BLaER1 treated with 17β-estradiol and CSF1 and Interleukin-3, amounts not matched to agents 10 nM and 100 nM (cell line): ENCODE data around the gene NECTIN4.
A peak's percentile ranks its signal among the peaks of the same experiment; 100 is the strongest.

Source experiments
- H3K27ac ChIP-seq, 11 experiments: shearing (Covaris generic); formaldehyde crosslinking; 2 replicates each; pipeline ENCODE4 v1.8.1; 2022
- H3K27me3 ChIP-seq, 11 experiments: shearing (Covaris generic); formaldehyde crosslinking; 2 replicates each; pipeline ENCODE4 v1.8.1; 2022
- H3K36me3 ChIP-seq, 11 experiments: shearing (Covaris generic); formaldehyde crosslinking; 2 replicates each; pipeline ENCODE4 v1.8.1; 2022
- H3K4me1 ChIP-seq, 10 experiments: shearing (Covaris generic); formaldehyde crosslinking; 2 replicates each; pipeline ENCODE4 v1.8.1; 2022
- H3K4me2 ChIP-seq, 11 experiments: shearing (Covaris generic); formaldehyde crosslinking; 2 replicates each; pipeline ENCODE4 v1.8.1; 2022
- H3K4me3 ChIP-seq, 10 experiments: shearing (Covaris generic); formaldehyde crosslinking; 2 replicates each; pipeline ENCODE4 v1.8.1; 2022
- H3K9ac ChIP-seq, 11 experiments: shearing (Covaris generic); formaldehyde crosslinking; 2 replicates each; pipeline ENCODE4 v1.8.1; 2022
- H3K9me3 ChIP-seq, 11 experiments: shearing (Covaris generic); formaldehyde crosslinking; replicated peaks in 1 of 11; 2 replicates each; pipeline ENCODE4 v1.8.1; 2022
- H4K20me1 ChIP-seq, 11 experiments: shearing (Covaris generic); formaldehyde crosslinking; 2 replicates each; pipeline ENCODE4 v1.8.1; 2022
- Cebpa-rat ChIP-seq, 11 experiments: shearing (Covaris generic); IDR thresholded peaks; 2 replicates each; pipeline ENCODE4 v1.8.1; 2022

The NECTIN4 gene

GRCh38 chr1:161090617-161091016, 1.3 kb upstream of the NECTIN4 start:
- no peak overlapping the region for H3K4me2 ChIP-seq
- no peak overlapping the region for H3K9ac ChIP-seq
- no peak overlapping the region for H3K4me3 ChIP-seq
- H3K36me3 ChIP-seq = no peaks in the 10 kb centered on the region
- TF ChIP-seq Cebpa-rat (IDR thresholded peaks at IDR 0.05) = no peak
- H3K27me3 ChIP-seq = no peaks in the 10 kb centered on the region
- no peak overlapping the region for H3K27ac ChIP-seq
- H3K4me1 ChIP-seq = peaks cover 0 to 79% (median 9%) of the 10 kb centered on the region in 10 experiments; a peak in 9 of 20 replicates
- no peaks in the 10 kb centered on the region for H4K20me1 ChIP-seq
- H3K9me3 ChIP-seq = no peaks in the 10 kb centered on the region

GRCh38 chr1:161089938-161090337, 580 bp upstream of the NECTIN4 start:
- H3K9ac ChIP-seq = no peak overlapping the region
- H3K4me1 ChIP-seq = peaks cover 0 to 80% (median 12%) of the 10 kb centered on the region in 10 experiments; a peak in 9 of 20 replicates
- no peaks in the 10 kb centered on the region for H3K9me3 ChIP-seq
- peak overlapping the region in 4 of 11 experiments; percentile 18 to 85 (median 74); a peak in 6 of 22 replicates for H3K4me2 ChIP-seq
- H3K27ac ChIP-seq = no peak overlapping the region; a peak in 1 of 22 replicates
- H4K20me1 ChIP-seq = no peaks in the 10 kb centered on the region
- H3K4me3 ChIP-seq = no peak overlapping the region
- TF ChIP-seq Cebpa-rat (IDR thresholded peaks at IDR 0.05) = no peak
- no peaks in the 10 kb centered on the region for H3K27me3 ChIP-seq
- no peaks in the 10 kb centered on the region for H3K36me3 ChIP-seq

- Histone ChIP-seq H3K9me3 (no peaks in the 10 kb centered on the region), H3K4me2 (peak overlapping the region in 4 of 11 experiments; percentile 39 to 85 (median 74); a peak in 8 of 22 replicates), H3K4me3 (no peak overlapping the region), H3K27ac (peak overlapping the region in 4 of 11 experiments; percentile 5 to 50 (median 28); a peak in 4 of 22 replicates), H3K9ac (peak overlapping the region in 2 of 11 experiments; percentile 19 to 21; a peak in 2 of 22 replicates), H3K27me3 (no peaks in the 10 kb centered on the region), H4K20me1 (no peaks in the 10 kb centered on the region), H3K36me3 (no peaks in the 10 kb centered on the region), H3K4me1 (peaks cover 0 to 89% (median 20%) of the 10 kb centered on the region in 10 experiments; a peak in 13 of 20 replicates)
- no peak for TF ChIP-seq Cebpa-rat (IDR thresholded peaks at IDR 0.05)
Observed at GRCh38 chr1:161088587-161089110, 709 bp downstream of the NECTIN4 start.

DNA sequence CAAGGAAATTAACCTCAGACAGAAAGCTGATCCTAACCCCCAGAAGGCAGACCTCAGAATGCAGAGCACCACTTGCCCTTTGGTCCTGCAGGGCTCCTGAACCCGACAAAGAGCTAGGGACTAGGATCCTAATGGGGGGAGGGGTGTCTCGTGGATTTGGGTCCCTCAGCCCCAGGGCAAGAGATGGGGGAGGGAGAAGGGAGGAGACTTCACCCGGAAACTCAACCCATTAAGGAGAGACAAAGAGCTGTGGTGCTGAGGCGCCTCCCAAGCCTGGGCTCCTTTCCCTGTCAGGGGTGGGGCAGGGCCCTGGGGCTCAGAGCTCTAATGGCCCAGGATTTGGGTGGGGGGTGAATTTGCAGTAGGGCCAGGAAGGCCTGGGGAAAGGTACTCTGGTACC, 2.9 kb downstream of the NECTIN4 start:
- TF ChIP-seq Cebpa-rat (IDR thresholded peaks at IDR 0.05) = no peak

DNA sequence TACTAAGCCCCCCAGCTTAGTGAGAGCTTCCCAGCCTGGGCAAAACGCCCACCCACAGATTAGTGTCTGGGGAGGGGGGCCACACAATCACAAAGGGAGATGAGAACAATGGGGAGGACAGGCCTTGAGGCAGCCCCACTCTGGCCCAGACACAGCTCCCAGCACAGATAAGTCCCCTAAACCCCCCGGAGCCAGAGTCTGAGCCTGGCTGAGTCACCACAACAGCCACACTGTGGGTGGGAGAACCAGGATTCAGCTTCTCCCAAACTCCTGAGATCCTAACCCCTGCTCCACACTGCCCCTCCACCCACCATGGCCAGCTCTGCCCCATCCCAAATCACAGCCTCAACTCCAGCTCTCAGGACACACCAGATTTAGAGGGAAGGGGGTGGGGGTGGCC, 4.2 kb downstream of the NECTIN4 start:
- Histone ChIP-seq H3K4me2 (peak overlapping the region in 5 of 11 experiments; percentile 69 to 84 (median 75); a peak in 9 of 22 replicates), H4K20me1 (no peaks in the 10 kb centered on the region), H3K9ac (peak overlapping the region in 4 of 11 experiments; percentile 53 to 66 (median 60); a peak in 6 of 22 replicates), H3K9me3 (no peaks in the 10 kb centered on the region), H3K27ac (peak overlapping the region in 5 of 11 experiments; percentile 37 to 86 (median 74); a peak in 9 of 22 replicates), H3K36me3 (no peaks in the 10 kb centered on the region), H3K27me3 (no peaks in the 10 kb centered on the region), H3K4me3 (no peak overlapping the region), H3K4me1 (peaks cover 0 to 99% (median 27%) of the 10 kb centered on the region in 10 experiments; a peak in 13 of 20 replicates)
- TF ChIP-seq Cebpa-rat (IDR thresholded peaks at IDR 0.05) = no peak

More for the DNA sequence above, 2.9 kb downstream of the NECTIN4 start:
- Histone ChIP-seq H3K4me1 (peaks cover 0 to 89% (median 27%) of the 10 kb centered on the region in 10 experiments; a peak in 13 of 20 replicates), H3K36me3 (no peaks in the 10 kb centered on the region), H3K27ac (peak overlapping the region in 3 of 11 experiments; percentile 19 to 86 (median 79); a peak in 5 of 22 replicates), H3K9me3 (no peaks in the 10 kb centered on the region), H3K27me3 (no peaks in the 10 kb centered on the region), H3K4me3 (no peak overlapping the region), H3K9ac (no peak overlapping the region; a peak in 1 of 22 replicates), H4K20me1 (no peaks in the 10 kb centered on the region), H3K4me2 (peak overlapping the region in 4 of 11 experiments; percentile 6 to 84 (median 74); a peak in 4 of 22 replicates)

DNA sequence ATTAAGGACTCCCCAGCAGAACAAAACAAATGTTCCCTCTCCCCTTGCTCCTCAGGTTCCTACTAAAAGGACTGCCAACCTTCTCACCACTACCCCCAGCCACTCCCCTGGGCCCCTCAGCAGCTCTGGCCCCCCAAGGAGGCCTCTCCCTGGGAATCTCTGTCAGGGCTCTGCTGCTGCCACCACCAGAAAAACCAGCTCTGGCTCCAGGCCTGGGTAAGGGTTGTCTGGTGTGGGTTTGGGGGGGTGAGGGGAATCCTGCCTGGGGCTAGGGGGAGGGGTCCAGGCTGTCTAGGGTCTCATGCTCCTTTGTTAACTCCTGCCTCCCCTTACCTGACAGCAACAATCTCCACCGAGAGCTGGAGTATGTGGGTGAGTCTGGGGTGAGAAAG, 4.8 kb downstream of the NECTIN4 start:
- H3K36me3 ChIP-seq = no peaks in the 10 kb centered on the region
- H3K4me1 ChIP-seq = peaks cover 0 to 99% (median 27%) of the 10 kb centered on the region in 10 experiments; a peak in 13 of 20 replicates
- H3K4me3 ChIP-seq = no peak overlapping the region
- TF ChIP-seq Cebpa-rat (IDR thresholded peaks at IDR 0.05) = no peak
- H3K9ac ChIP-seq = peak overlapping the region in 4 of 11 experiments; percentile 53 to 66 (median 60); a peak in 5 of 22 replicates
- no peaks in the 10 kb centered on the region for H3K27me3 ChIP-seq
- no peaks in the 10 kb centered on the region for H3K9me3 ChIP-seq
- H4K20me1 ChIP-seq = no peaks in the 10 kb centered on the region
- H3K27ac ChIP-seq = peak overlapping the region in 5 of 11 experiments; percentile 41 to 86 (median 74); a peak in 9 of 22 replicates
- peak overlapping the region in 5 of 11 experiments; percentile 69 to 84 (median 75); a peak in 10 of 22 replicates for H3K4me2 ChIP-seq

GRCh38 chr1:161083748-161084596, 5.4 kb downstream of the NECTIN4 start:
- Histone ChIP-seq H3K27me3 (no peaks in the 10 kb centered on the region), H4K20me1 (no peaks in the 10 kb centered on the region), H3K4me1 (peaks cover 0 to 98% (median 25%) of the 10 kb centered on the region in 10 experiments; a peak in 13 of 20 replicates), H3K9me3 (no peaks in the 10 kb centered on the region), H3K27ac (peak overlapping the region in 5 of 11 experiments; percentile 41 to 86 (median 74); a peak in 11 of 22 replicates), H3K36me3 (no peaks in the 10 kb centered on the region), H3K4me3 (peak overlapping the region in 1 of 10 experiments; percentile 38; a peak in 2 of 20 replicates), H3K4me2 (peak overlapping the region in 6 of 11 experiments; percentile 41 to 84 (median 74); a peak in 12 of 22 replicates), H3K9ac (peak overlapping the region in 6 of 11 experiments; percentile 5 to 66 (median 54); a peak in 8 of 22 replicates)
- TF ChIP-seq Cebpa-rat (IDR thresholded peaks at IDR 0.05) = peak in 1 of 11 experiments; percentile 7; a peak in 1 of 22 replicates

GRCh38 chr1:161082996-161083747, 6.2 kb downstream of the NECTIN4 start:
- Histone ChIP-seq H3K4me2 (peak overlapping the region in 6 of 11 experiments; percentile 41 to 84 (median 74); a peak in 12 of 22 replicates), H3K9ac (peak overlapping the region in 6 of 11 experiments; percentile 5 to 66 (median 46); a peak in 7 of 22 replicates), H3K27me3 (no peaks in the 10 kb centered on the region), H3K36me3 (no peaks in the 10 kb centered on the region), H3K27ac (peak overlapping the region in 5 of 11 experiments; percentile 41 to 86 (median 74); a peak in 11 of 22 replicates), H3K9me3 (no peaks in the 10 kb centered on the region), H3K4me3 (peak overlapping the region in 1 of 10 experiments; percentile 38; a peak in 1 of 20 replicates), H4K20me1 (no peaks in the 10 kb centered on the region), H3K4me1 (peaks cover 0 to 90% (median 22%) of the 10 kb centered on the region in 10 experiments; a peak in 13 of 20 replicates)
- peak in 3 of 11 experiments; percentile 56 to 84 (median 77); a peak in 6 of 22 replicates for TF ChIP-seq Cebpa-rat (IDR thresholded peaks at IDR 0.05)
